HG02884 (cell line): ENCODE data around the gene RARS2.
"Not testable (repeated sequence)": the region's sequence is repeated elsewhere in the genome, so short reads cannot be mapped to it uniquely, and the experiment has no call there.

Experiments
- ATAC-seq: cut with Tn5 transposase; IDR thresholded peaks from one replicate; pipeline ENCODE4 v1.9.1; 2021; ENCODE audit warnings: mild to moderate bottlenecking, moderate library complexity; ENCODE audit not compliant: unreplicated experiment

Gene RARS2

GRCh38 chr6:87589693-87590416, at the start of gene RARS2, which contains the start of gene ORC3:
TSS of gene RARS2 (minus strand) at chr6:87589987. CDS start at chr6:87589957, 30 bp downstream.
TSS of gene ORC3 (plus strand) at chr6:87590135. CDS start at chr6:87590169, 34 bp downstream.
- peak; percentile 100 for ATAC-seq

GRCh38 chr6:87639373-87639772, 49.6 kb upstream of the RARS2 start:
- no peak for ATAC-seq

GRCh38 chr6:87637106-87637505, 47.3 kb upstream of the RARS2 start:
- no peak for ATAC-seq

- ATAC-seq = no peak
These were observed 46.5 kb upstream of the RARS2 start for GRCh38 chr6:87636315-87636714.

GRCh38 chr6:87633851-87634250, 44.1 kb upstream of the RARS2 start:
- ATAC-seq = no peak

GRCh38 chr6:87630746-87631145, 41.0 kb upstream of the RARS2 start:
- ATAC-seq = no peak

- ATAC-seq = no peak
These were observed 39.1 kb upstream of the RARS2 start for GRCh38 chr6:87628881-87629280.

GRCh38 chr6:87628424-87628823, 38.6 kb upstream of the RARS2 start:
- peak; percentile 54 for ATAC-seq

GRCh38 chr6:87623248-87623647, 33.5 kb upstream of the RARS2 start:
- no peak for ATAC-seq

GRCh38 chr6:87618531-87618930, 28.7 kb upstream of the RARS2 start:
- no peak for ATAC-seq

- ATAC-seq = no peak
These were observed 27.6 kb upstream of the RARS2 start for GRCh38 chr6:87617405-87617804.

- not testable (repeated sequence) for ATAC-seq
These were observed 23.2 kb upstream of the RARS2 start for GRCh38 chr6:87613018-87613417.

GRCh38 chr6:87608802-87609201, 19.0 kb upstream of the RARS2 start:
- no peak for ATAC-seq

- ATAC-seq = no peak
These were observed 16.4 kb upstream of the RARS2 start for GRCh38 chr6:87606199-87606598.

GRCh38 chr6:87600576-87600975, 10.8 kb upstream of the RARS2 start:
- ATAC-seq = no peak

GRCh38 chr6:87590990-87591389, 1.2 kb upstream of the RARS2 start:
- no peak for ATAC-seq

GRCh38 chr6:87590417-87590880, 662 bp upstream of the RARS2 start:
- no peak for ATAC-seq

GRCh38 chr6:87588756-87589407, 905 bp downstream of the RARS2 start:
- no peak for ATAC-seq

- no peak for ATAC-seq
These were observed 3.3 kb downstream of the RARS2 start for GRCh38 chr6:87586371-87587077.

GRCh38 chr6:87583822-87584221, 6.0 kb downstream of the RARS2 start:
- no peak for ATAC-seq

GRCh38 chr6:87575423-87575822, 14.4 kb downstream of the RARS2 start:
- ATAC-seq = no peak
